ENCODE data around the gene BMAL1. TPM values are rescaled to one million over a fixed set of nuclear protein-coding genes. Genes with fewer than 3 reads are reported as not detected.
"Not testable (repeated sequence)": the region's sequence is repeated elsewhere in the genome, so short reads cannot be mapped to it uniquely, and the experiment has no call there.

BMAL1 gene
- polyA plus RNA-seq (2014; cell fraction: cytosol; rRNA removed), result 9.9 and 20.0 TPM in 2 replicates
- 19.1 and 20.9 TPM in 2 replicates for polyA plus RNA-seq (2014; cell fraction: nucleus; rRNA removed)

- peak; percentile 26 for DNase-seq (ENCODE audit: low spot score)
These were observed at the start of gene BMAL1 for GRCh38 chr11:13277768-13278608. Gene BMAL1 (plus strand): TSS chr11:13277790. CDS start chr11:13354309, 76,519 bp downstream.

- DNase-seq (ENCODE audit: low spot score), result no peak
These were observed 49.0 kb upstream of the BMAL1 start for GRCh38 chr11:13228572-13228971.

GRCh38 chr11:13229136-13229535 lies 48.5 kb upstream of the BMAL1 start:
- DNase-seq (ENCODE audit: low spot score), result no peak

GRCh38 chr11:13229711-13230318 lies 47.8 kb upstream of the BMAL1 start:
- no peak for DNase-seq (ENCODE audit: low spot score)

- no peak for DNase-seq (ENCODE audit: low spot score)
These were observed 44.3 kb upstream of the BMAL1 start for GRCh38 chr11:13233173-13233745.

GRCh38 chr11:13235895-13236294 lies 41.7 kb upstream of the BMAL1 start:
- DNase-seq (ENCODE audit: low spot score), result peak; percentile 63

GRCh38 chr11:13236626-13237025 lies 41.0 kb upstream of the BMAL1 start:
- DNase-seq (ENCODE audit: low spot score), result no peak

- no peak for DNase-seq (ENCODE audit: low spot score)
These were observed 39.8 kb upstream of the BMAL1 start for GRCh38 chr11:13237761-13238160.

GRCh38 chr11:13238879-13239514 lies 38.6 kb upstream of the BMAL1 start:
- DNase-seq (ENCODE audit: low spot score), result peak; percentile 54

- no peak for DNase-seq (ENCODE audit: low spot score)
These were observed 35.0 kb upstream of the BMAL1 start for GRCh38 chr11:13242564-13242963.

GRCh38 chr11:13247606-13248296 lies 29.8 kb upstream of the BMAL1 start:
- no peak for DNase-seq (ENCODE audit: low spot score)

- no peak for DNase-seq (ENCODE audit: low spot score)
These were observed 28.4 kb upstream of the BMAL1 start for GRCh38 chr11:13249177-13249576.

- DNase-seq (ENCODE audit: low spot score), result no peak
These were observed 27.6 kb upstream of the BMAL1 start for GRCh38 chr11:13249992-13250391.

- no peak for DNase-seq (ENCODE audit: low spot score)
These were observed 25.6 kb upstream of the BMAL1 start for GRCh38 chr11:13251966-13252365.

- no peak for DNase-seq (ENCODE audit: low spot score)
These were observed 25.2 kb upstream of the BMAL1 start for GRCh38 chr11:13252438-13252837.

GRCh38 chr11:13256216-13256615 lies 21.4 kb upstream of the BMAL1 start:
- no peak for DNase-seq (ENCODE audit: low spot score)

- not testable (repeated sequence) for DNase-seq (ENCODE audit: low spot score)
These were observed 19.5 kb upstream of the BMAL1 start for GRCh38 chr11:13258061-13258460.

GRCh38 chr11:13258855-13259254 lies 18.7 kb upstream of the BMAL1 start:
- no peak for DNase-seq (ENCODE audit: low spot score)

GRCh38 chr11:13259374-13259773 lies 18.2 kb upstream of the BMAL1 start:
- no peak for DNase-seq (ENCODE audit: low spot score)

- DNase-seq (ENCODE audit: low spot score), result peak; percentile 50
These were observed 17.2 kb upstream of the BMAL1 start for GRCh38 chr11:13260201-13260962.

Measured in SK-N-DZ (cell line).